B cell (primary cell): ENCODE data around the gene EP400. TPM values are rescaled to one million over a fixed set of nuclear protein-coding genes. Genes with fewer than 3 reads are reported as not detected.

Source experiments
- ATAC-seq: fragments of 200-7000 bp; cut with Tn5 transposase; one replicate; pipeline ENCODE4 v1.10.0; 2021; ENCODE audit warnings: low read depth, mild to moderate bottlenecking, moderate number of reproducible peaks, moderate library complexity
- CTCF ChIA-PET: fragments of 350-600 bp; sonication (Branson Sonifier 250); formaldehyde crosslinking; loops from one replicate; lab custom pipeline; 2021; ENCODE audit warnings: antibody characterized with exemption, inconsistent platforms; lab: Charles Lee
- POLR2A ChIA-PET: fragments of 350-600 bp; sonication (Branson Sonifier 250); formaldehyde crosslinking; loops from one replicate; lab custom pipeline; 2021; ENCODE audit warnings: antibody characterized with exemption; lab: Charles Lee
- DNase-seq: peaks from one replicate; pipeline ENCODE4 v3.0.0; 2013
- H2AFZ ChIP-seq: 2 replicates; pipeline ENCODE4 v1.6.1; 2012; ENCODE audit warnings: mild to moderate bottlenecking, low read depth, low read length; ENCODE audit not compliant: insufficient read depth, poor library complexity, severe bottlenecking
- H3K27ac ChIP-seq, 2 donors: 1 replicate in 1 of 2; 2 replicates in 1 of 2; pipeline ENCODE4 v1.5.1; 2012 to 2013; ENCODE audit warnings: low read length in 2 of 2, mild to moderate bottlenecking in 2 of 2, moderate library complexity in 1 of 2
- H3K27me3 ChIP-seq, 4 experiments: fragments of 200-600 bp in 1 of 4; sonication (generic) in 1 of 4; replicated peaks in 1 of 4; 1 replicate in 2 of 4; 2 replicates in 2 of 4; pipeline versions ENCODE4 v1.6.1 to v1.7.0; 2013 to 2016; ENCODE audit warnings: low read length in 3 of 4, mild to moderate bottlenecking in 2 of 4, mixed read lengths in 1 of 4, moderate library complexity in 1 of 4; ENCODE audit not compliant: insufficient read depth in 4 of 4, control insufficient read depth in 3 of 4; ENCODE audit errors: control extremely low read depth in 1 of 4
- H3K36me3 ChIP-seq, 2 experiments: replicated peaks in 1 of 2; 1 replicate in 1 of 2; 2 replicates in 1 of 2; pipeline versions ENCODE4 v1.6.1 to v1.7.1; 2013; ENCODE audit warnings: low read length in 1 of 2; ENCODE audit not compliant: insufficient read depth in 2 of 2, control insufficient read depth in 1 of 2; ENCODE audit errors: control extremely low read depth in 1 of 2, extremely low read depth in 1 of 2
- H3K4me1 ChIP-seq, 2 donors: fragments of 200-600 bp in 1 of 2; sonication (generic) in 1 of 2; 1 replicate in 1 of 2; 2 replicates in 1 of 2; pipeline versions ENCODE4 v1.5.1 to v1.6.1; 2013 to 2017; ENCODE audit warnings: low read length in 2 of 2; ENCODE audit not compliant: control insufficient read depth in 2 of 2, insufficient read depth in 2 of 2
- H3K4me2 ChIP-seq: replicated peaks from 2 replicates; pipeline ENCODE3; 2012; ENCODE audit warnings: mild to moderate bottlenecking, low read depth, low read length; ENCODE audit not compliant: poor library complexity, severe bottlenecking
- H3K4me3 ChIP-seq, 5 experiments: fragments of 200-600 bp in 1 of 5; sonication (generic) in 1 of 5; 1 replicate in 3 of 5; 2 replicates in 2 of 5; pipeline versions ENCODE4 v1.5.1 to v1.7.0; 2011 to 2016; ENCODE audit warnings: low read length in 4 of 5, mild to moderate bottlenecking in 4 of 5, low read depth in 2 of 5, control low read depth in 1 of 5, moderate library complexity in 1 of 5; ENCODE audit not compliant: insufficient read depth in 1 of 5; ENCODE audit errors: control extremely low read depth in 1 of 5, extremely low read depth in 1 of 5
- H3K79me2 ChIP-seq: fragments of 200-600 bp; sonication (generic); one replicate; pipeline ENCODE4 v1.6.0; 2016; ENCODE audit warnings: low read length; ENCODE audit not compliant: control insufficient read depth, insufficient read depth
- H3K9ac ChIP-seq: fragments of 200-600 bp; sonication (generic); 2 replicates; pipeline ENCODE4 v1.6.1; 2017; ENCODE audit warnings: mild to moderate bottlenecking, low read length, moderate library complexity
- H3K9me3 ChIP-seq, 3 donors: one replicate each; pipeline versions ENCODE4 v1.6.1 to v1.7.1; 2013; ENCODE audit warnings: low read length in 2 of 3; ENCODE audit not compliant: control insufficient read depth in 2 of 3, insufficient read depth in 1 of 3; ENCODE audit errors: control extremely low read depth in 1 of 3
- H4K20me1 ChIP-seq: 2 replicates; pipeline ENCODE4 v1.6.0; 2012; ENCODE audit warnings: mild to moderate bottlenecking, low read length; ENCODE audit not compliant: insufficient read depth, control insufficient read depth, poor library complexity, severe bottlenecking
- H3K27ac Mint-ChIP-seq: one replicate; pipeline ENCODE4 v1.8.0; 2021; ENCODE audit warnings: mixed read lengths
- H3K27me3 Mint-ChIP-seq: one replicate; pipeline ENCODE4 v1.8.0; 2021; ENCODE audit warnings: mixed read lengths
- H3K4me1 Mint-ChIP-seq: one replicate; pipeline ENCODE4 v1.8.0; 2021; ENCODE audit warnings: mixed read lengths
- H3K4me3 Mint-ChIP-seq: one replicate; pipeline ENCODE4 v1.8.0; 2021; ENCODE audit warnings: mixed read lengths
- H3K9me3 Mint-ChIP-seq: one replicate; pipeline ENCODE4 v1.8.0; 2022; ENCODE audit warnings: mixed read lengths; ENCODE audit not compliant: insufficient read depth
- CTCF ChIP-seq: fragments of 200-600 bp; IDR thresholded peaks from one replicate; pipeline ENCODE4 v1.8.0; 2022; ENCODE audit warnings: antibody characterized with exemption, mild to moderate bottlenecking
- EZH2 ChIP-seq: IDR thresholded peaks from 2 replicates; pipeline ENCODE4 v1.6.1; 2012; ENCODE audit warnings: borderline replicate concordance, low read depth, mild to moderate bottlenecking, moderate library complexity, low read length; ENCODE audit not compliant: insufficient read depth, poor library complexity, severe bottlenecking
- WGBS: methylation state at CpG from one replicate; pipeline ENCODE4 v1.1.5; 2013; ENCODE audit warnings: missing lambda C conversion rate; ENCODE audit not compliant: insufficient coverage; 5-methylcytosine and 5-hydroxymethylcytosine counted together
- intact Hi-C: fragments of 100-400 bp; cut with micrococcal nuclease; formaldehyde crosslinking; loops from one replicate; pipeline ENCODE4 v1.10.0; 2022
- polyA plus RNA-seq: library from polyadenylated mRNA; depleted of rRNA; stranded (reverse); fragments of >200 nt; gene quantifications from 2 replicates; pipeline ENCODE4 v1.2.3, GENCODE V29; 2012
- total RNA-seq, 2 donors: library from RNA; stranded (reverse); fragments of 120-200 nt in 1 of 2; gene quantifications; 1 replicate in 1 of 2; 2 replicates in 1 of 2; pipeline versions ENCODE4 v1.2.3 to v1.2.4, GENCODE V29; 2013 to 2022

EP400 gene
- total and polyA plus RNA-seq, 2 donors (not counting 1 experiment from before 2014, with no cell fraction given): 17.3 to 82.2 TPM

DNA sequence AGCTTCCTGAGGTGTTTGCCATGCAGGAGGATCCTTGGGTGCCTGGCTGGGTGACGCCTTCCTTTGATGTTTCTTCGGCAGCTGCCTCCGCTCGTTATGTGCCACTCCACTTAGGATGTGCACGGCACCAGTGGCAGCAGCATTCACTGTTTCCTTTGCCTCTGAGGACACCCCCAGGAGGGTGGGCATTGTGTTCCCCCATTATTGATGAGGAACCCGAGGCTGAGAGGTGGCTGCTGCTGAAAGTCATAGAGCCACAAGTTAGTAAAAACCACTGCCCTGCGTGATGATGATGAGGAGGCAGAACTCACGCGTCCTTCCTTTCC is 41.2 kb downstream of the EP400 start:
- H3K9me3 ChIP-seq: no peaks in the 10 kb centered on the region
- no peak overlapping the region for H3K27ac ChIP-seq
- no peak for DNase-seq
- intact Hi-C loops: no loop called here
- H2AFZ ChIP-seq: no peak overlapping the region
- H3K27me3 ChIP-seq: no peaks in the 10 kb centered on the region
- Mint-ChIP-seq H3K27ac (no peak overlapping the region), H3K27me3 (no peaks in the 10 kb centered on the region), H3K4me1 (no peaks in the 10 kb centered on the region), H3K4me3 (no peak overlapping the region), H3K9me3 (no peaks in the 10 kb centered on the region)
- no peak for ATAC-seq
- ChIA-PET CTCF (no interaction called here), POLR2A (no interaction called here)
- no peak overlapping the region for H3K4me2 ChIP-seq
- H3K36me3 ChIP-seq: peaks cover 4 to 92% of the 10 kb centered on the region in 2 experiments
- no peak overlapping the region for H3K4me3 ChIP-seq
- H3K4me1 ChIP-seq: no peaks in the 10 kb centered on the region
- H4K20me1 ChIP-seq: no peaks in the 10 kb centered on the region
- 96% methylated on average over 9 of the region's 9 CpGs for WGBS
- TF ChIP-seq EZH2 (no peak), CTCF (no peak)
- H3K9ac ChIP-seq: no peak overlapping the region
- H3K79me2 ChIP-seq: no peaks in the 10 kb centered on the region

DNA sequence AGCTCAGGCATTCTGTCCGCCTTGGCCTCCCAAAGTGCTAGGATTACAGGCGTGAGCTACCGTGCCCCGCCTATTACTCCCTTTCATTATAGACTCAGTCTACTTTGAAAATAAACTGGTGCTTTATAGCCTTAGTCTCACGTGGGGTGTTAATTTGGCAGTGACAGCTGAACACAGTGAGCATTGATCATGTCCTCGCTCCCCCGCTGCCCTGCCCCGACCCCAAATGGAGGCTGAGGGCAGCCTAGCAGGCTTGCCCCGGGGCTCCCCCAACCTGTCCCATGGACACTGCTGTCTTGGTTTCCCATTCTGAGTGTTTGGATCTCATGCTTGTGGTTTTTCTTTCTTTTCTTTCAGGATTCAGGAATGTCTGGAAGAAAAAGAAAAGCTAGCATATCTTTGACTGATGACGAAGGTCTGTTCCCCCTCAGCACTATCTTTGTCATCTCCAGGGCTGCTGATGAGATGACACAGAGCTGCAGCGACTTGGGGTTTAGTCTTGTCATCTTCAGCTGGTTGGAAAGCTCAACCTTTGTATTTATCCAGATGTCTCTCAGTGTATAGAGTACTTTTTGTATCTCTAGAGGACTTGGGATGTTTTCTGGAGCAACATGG is 42.2 kb downstream of the EP400 start:
- Histone ChIP-seq H3K9ac (no peak overlapping the region), H3K27ac (no peak overlapping the region), H3K36me3 (peaks cover 4 to 89% of the 10 kb centered on the region in 2 experiments), H3K9me3 (no peaks in the 10 kb centered on the region), H3K4me3 (no peak overlapping the region), H3K4me1 (no peaks in the 10 kb centered on the region), H3K79me2 (no peaks in the 10 kb centered on the region), H2AFZ (no peak overlapping the region), H3K4me2 (no peak overlapping the region), H4K20me1 (no peaks in the 10 kb centered on the region), H3K27me3 (no peaks in the 10 kb centered on the region)
- H3K4me3 Mint-ChIP-seq: no peak overlapping the region
- no peaks in the 10 kb centered on the region for H3K9me3 Mint-ChIP-seq
- no peaks in the 10 kb centered on the region for H3K27me3 Mint-ChIP-seq
- H3K4me1 Mint-ChIP-seq: no peaks in the 10 kb centered on the region
- H3K27ac Mint-ChIP-seq: no peak overlapping the region
- DNase-seq (no peak), ATAC-seq (no peak)
- 97% methylated on average over 10 of the region's 11 CpGs for WGBS
- ChIA-PET CTCF (no interaction called here), POLR2A (no interaction called here)
- TF ChIP-seq EZH2: no peak
- no peak for TF ChIP-seq CTCF
- intact Hi-C loops: no loop called here
